Measurements from ENCODE around the gene SSB.
"Not testable (repeated sequence)": the region's sequence is repeated elsewhere in the genome, so short reads cannot be mapped to it uniquely, and the experiment has no call there.

The SSB gene

DNA sequence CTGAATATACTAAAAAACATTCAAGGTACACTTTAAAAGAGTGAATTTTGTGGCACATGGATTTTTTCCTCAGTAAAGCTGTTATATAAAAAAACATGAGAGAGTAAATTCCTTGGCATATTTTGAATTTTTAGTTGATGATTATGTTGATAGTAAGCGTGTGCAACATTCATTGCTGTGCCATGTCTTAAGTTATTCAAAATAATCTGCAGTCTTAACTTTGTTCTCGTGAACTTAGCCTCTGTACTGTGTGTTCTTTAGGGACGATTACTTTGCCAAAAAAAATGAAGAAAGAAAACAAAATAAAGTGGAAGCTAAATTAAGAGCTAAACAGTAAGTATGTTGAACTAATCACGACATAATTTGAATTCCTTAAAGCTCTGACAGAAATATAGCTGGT lies 9.6 kb downstream of the SSB start:
- Mint-ChIP-seq H3K9me3 (no peaks in the 10 kb centered on the region), H3K4me3 (no peak overlapping the region), H3K27me3 (no peaks in the 10 kb centered on the region), H3K4me1 (ENCODE audit: low read depth) (peaks cover 4% of the 10 kb centered on the region), H3K27ac (peak overlapping the region; percentile 52), H3K36me3 (ENCODE audit: low read depth) (peaks cover 88% of the 10 kb centered on the region)
- DNase-seq, result no peak

DNA sequence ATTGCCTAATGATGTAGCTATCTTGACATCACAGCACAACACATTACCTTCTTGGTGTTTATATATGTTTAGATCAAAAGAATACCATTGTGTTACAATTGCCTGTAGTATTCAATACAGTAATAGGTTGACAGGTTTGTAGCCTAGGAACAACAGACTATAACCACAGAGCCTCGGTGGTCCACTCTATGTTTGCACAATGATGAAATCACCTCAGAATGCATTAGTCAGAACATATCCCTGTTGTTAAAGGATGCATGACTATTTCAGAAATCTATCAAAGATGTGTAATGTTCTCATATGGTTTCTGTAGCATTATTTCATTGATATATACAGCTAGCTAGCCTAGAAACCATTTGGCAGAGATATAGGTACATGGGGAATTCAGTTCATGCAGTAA lies 17.2 kb downstream of the SSB start:
- no peak for DNase-seq

DNA sequence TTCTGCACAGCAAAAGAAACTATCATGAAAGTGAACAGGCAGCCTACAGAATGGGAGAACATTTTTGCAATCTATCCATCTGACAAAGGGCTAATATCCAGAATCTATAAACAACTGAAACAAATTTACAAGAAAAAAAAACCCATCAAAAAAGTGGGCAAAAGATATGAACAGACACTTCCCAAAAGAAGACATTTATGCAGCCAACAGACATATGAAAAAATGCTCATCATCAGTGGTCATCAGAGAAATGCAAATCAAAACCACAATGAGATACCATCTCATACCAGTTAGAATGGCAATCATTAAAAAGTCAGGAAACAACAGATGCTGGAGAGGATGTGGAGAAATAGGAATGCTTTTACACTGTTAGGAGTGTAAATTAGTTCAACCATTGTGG lies 18.3 kb downstream of the SSB start:
- DNase-seq, H3K9me3 Mint-ChIP-seq, H3K4me3 Mint-ChIP-seq, H3K27me3 Mint-ChIP-seq: not testable (repeated sequence)
- Mint-ChIP-seq H3K4me1 (ENCODE audit: low read depth) (peaks cover 43% of the 10 kb centered on the region), H3K36me3 (ENCODE audit: low read depth) (peaks cover 98% of the 10 kb centered on the region), H3K27ac (peak overlapping the region; percentile 17)

More for the DNA sequence above, 17.2 kb downstream of the SSB start:
- Mint-ChIP-seq H3K4me1 (ENCODE audit: low read depth) (peaks cover 35% of the 10 kb centered on the region), H3K27me3 (no peaks in the 10 kb centered on the region), H3K27ac (peak overlapping the region; percentile 68), H3K4me3 (no peak overlapping the region), H3K9me3 (peaks cover 5% of the 10 kb centered on the region), H3K36me3 (ENCODE audit: low read depth) (peaks cover 97% of the 10 kb centered on the region)

DNA sequence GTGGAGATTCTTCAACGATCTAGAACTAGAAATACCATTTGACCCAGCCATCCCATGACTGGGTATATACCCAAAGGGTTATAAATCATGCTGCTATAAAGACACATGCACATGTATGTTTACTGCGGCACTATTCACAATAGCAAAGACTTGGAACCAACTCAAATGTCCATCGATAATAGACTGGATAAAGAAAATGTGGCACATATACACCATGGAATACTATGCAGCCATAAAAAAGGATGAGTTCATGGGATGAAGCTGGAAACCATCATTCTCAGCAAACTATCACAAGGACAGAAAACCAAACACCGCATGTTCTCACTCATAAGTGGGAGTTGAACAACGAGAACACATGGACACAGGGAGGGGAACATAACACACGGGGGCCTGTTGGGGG lies 18.7 kb downstream of the SSB start:
- H3K27ac Mint-ChIP-seq, result peak overlapping the region; percentile 29
- not testable (repeated sequence) for H3K9me3 Mint-ChIP-seq, H3K27me3 Mint-ChIP-seq, H3K4me3 Mint-ChIP-seq, DNase-seq
- H3K4me1 Mint-ChIP-seq (ENCODE audit: low read depth), result peaks cover 46% of the 10 kb centered on the region
- H3K36me3 Mint-ChIP-seq (ENCODE audit: low read depth), result peaks cover 98% of the 10 kb centered on the region

DNA sequence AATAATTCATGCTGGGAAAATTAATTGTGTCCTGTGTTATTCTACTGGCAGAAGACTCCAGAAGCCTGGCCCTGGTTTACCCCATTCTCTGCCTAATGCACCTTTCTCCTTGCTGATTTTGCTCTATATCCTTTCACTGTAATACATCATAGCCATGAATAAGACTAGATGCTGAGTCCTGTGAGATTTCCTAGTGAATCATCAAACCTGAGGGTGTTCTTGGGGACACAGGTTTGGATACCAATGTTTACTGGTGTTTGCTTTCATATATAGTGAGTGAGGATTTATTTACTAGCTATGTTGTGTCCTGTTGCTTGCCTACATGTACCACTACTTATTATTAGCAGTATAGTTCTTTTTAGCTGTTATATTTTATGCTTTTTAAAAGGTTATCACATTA lies 19.6 kb downstream of the SSB start:
- Mint-ChIP-seq H3K27ac (no peak overlapping the region), H3K4me3 (no peak overlapping the region), H3K4me1 (ENCODE audit: low read depth) (peaks cover 55% of the 10 kb centered on the region), H3K27me3 (no peaks in the 10 kb centered on the region), H3K9me3 (peaks cover 5% of the 10 kb centered on the region), H3K36me3 (ENCODE audit: low read depth) (peaks cover 98% of the 10 kb centered on the region)
- DNase-seq, result no peak

DNA sequence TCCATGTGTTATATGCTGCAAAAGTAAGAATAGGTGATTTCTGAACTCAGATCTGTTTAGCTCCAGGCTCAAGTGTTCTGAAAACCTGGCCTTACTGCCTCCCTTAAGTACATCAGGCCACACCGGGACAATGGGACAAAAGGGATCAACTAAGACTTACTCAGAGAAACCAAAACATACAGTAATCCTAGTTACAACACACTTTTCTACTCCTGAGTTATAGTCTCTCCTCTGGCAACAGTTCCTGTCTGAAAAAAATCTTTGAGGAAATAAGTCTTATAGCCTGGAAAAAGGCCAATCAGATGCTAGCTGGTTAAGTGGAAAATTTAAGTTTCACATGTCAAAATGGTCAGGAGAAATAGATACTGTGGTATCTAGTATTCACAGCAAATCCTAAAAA lies 20.4 kb downstream of the SSB start:
- peaks cover 5% of the 10 kb centered on the region for H3K9me3 Mint-ChIP-seq
- H3K27me3 Mint-ChIP-seq, result no peaks in the 10 kb centered on the region
- peak overlapping the region; percentile 81 for H3K27ac Mint-ChIP-seq
- no peak overlapping the region for H3K4me3 Mint-ChIP-seq
- peaks cover 63% of the 10 kb centered on the region for H3K4me1 Mint-ChIP-seq (ENCODE audit: low read depth)
- no peak for DNase-seq
- peaks cover 97% of the 10 kb centered on the region for H3K36me3 Mint-ChIP-seq (ENCODE audit: low read depth)

DNA sequence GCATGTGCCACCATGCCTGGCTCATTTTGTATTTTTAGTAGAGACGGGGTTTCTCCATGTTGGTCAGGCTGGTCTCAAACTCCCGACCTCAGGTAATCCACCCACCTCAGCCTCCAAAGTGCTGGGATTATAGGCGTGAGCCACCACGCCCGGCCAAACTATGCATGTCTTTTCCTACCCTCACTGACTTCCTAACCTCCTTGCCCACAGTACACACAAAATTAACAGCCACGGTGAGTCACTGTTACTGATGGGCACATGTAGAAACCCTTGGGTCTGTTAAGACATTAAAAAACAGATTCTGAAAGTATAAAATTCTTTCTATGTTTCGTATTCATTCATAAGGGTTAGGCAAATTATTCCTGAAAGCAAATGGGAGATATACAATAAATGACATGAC lies 21.4 kb downstream of the SSB start:
- H3K4me3 Mint-ChIP-seq, H3K9me3 Mint-ChIP-seq, DNase-seq, H3K27me3 Mint-ChIP-seq: not testable (repeated sequence)
- H3K4me1 Mint-ChIP-seq (ENCODE audit: low read depth), result peaks cover 68% of the 10 kb centered on the region
- H3K27ac Mint-ChIP-seq, result peak overlapping the region; percentile 83
- peaks cover 93% of the 10 kb centered on the region for H3K36me3 Mint-ChIP-seq (ENCODE audit: low read depth)

DNA sequence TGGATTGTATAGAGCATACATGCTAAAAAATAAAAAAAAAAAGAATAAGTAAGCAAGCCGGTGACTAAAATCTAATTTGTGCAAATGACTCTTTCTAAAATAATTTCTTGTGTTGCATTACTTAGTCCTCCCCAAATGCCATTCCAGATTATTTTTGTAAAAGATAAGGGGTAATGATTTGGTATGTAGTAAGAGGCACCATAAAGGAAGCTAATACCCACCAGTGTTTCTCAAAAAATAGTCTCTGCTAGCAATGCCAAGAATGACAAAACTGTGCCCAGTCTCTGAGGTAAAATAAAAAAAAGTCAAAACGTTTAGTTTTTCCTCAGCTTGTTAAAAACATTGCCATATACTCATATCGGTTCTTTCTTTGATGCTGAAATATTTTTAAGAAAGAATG lies 23.4 kb downstream of the SSB start:
- Mint-ChIP-seq H3K27ac (no peak overlapping the region), H3K36me3 (ENCODE audit: low read depth) (peaks cover 74% of the 10 kb centered on the region)

DNA sequence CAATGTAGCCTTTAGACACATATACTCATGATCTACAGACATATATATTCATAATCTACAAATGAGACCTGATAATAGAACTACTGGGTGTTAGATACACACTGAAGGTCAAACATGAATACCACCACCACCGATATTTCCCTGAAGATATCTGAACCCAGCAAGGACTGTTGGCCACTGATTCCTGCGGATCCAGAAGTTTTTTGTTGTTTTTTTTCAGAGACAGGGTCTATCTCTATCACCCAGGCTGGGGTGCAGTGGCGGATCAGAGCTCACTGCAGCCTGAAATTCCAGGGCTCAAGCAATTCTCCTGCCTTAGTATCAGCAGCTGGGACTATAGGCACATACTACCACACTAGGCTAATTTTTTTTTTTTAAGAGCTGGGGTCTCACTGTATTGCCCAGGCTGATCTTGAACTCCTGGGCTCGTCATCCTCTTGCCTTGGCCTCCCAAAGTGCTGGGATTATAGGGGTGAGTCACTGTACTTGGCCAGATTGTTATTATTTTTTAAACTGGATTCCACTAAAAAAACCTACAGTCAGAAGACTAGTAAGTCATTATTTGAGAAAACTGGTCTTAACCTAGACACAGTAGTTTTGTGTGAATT lies 24.2 kb downstream of the SSB start:
- H3K27ac Mint-ChIP-seq, result peak overlapping the region; percentile 64
- peak overlapping the region; percentile 88 for H3K4me3 Mint-ChIP-seq
- no peaks in the 10 kb centered on the region for H3K27me3 Mint-ChIP-seq
- H3K9me3 Mint-ChIP-seq, result no peaks in the 10 kb centered on the region
- H3K36me3 Mint-ChIP-seq (ENCODE audit: low read depth), result peaks cover 68% of the 10 kb centered on the region
- no peak for DNase-seq
- H3K4me1 Mint-ChIP-seq (ENCODE audit: low read depth), result peaks cover 62% of the 10 kb centered on the region

More for the DNA sequence above, 23.4 kb downstream of the SSB start:
- no peak for DNase-seq
- Mint-ChIP-seq H3K4me1 (ENCODE audit: low read depth) (peaks cover 64% of the 10 kb centered on the region), H3K9me3 (peaks cover 4% of the 10 kb centered on the region), H3K27me3 (no peaks in the 10 kb centered on the region), H3K4me3 (peak overlapping the region; percentile 88)

DNA sequence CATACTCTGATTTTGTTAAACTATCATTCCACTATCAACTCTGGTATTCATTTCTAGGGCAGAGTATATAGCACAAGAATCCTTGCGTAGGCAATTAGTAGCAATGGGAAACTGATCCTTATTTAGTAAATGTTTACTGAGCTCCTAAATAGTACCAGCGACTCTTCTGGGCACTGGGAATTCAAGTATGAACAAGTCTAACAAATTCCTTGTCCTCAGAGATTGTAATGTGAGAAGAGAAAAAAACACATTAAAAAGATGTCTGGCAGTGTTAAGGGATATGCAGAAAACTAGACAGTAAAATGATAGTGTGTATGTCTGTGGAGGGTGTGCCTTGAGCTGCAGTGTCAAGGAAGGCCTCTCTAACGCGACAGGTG lies 25.3 kb downstream of the SSB start:
- no peaks in the 10 kb centered on the region for H3K27me3 Mint-ChIP-seq
- DNase-seq, result no peak
- H3K9me3 Mint-ChIP-seq, result no peaks in the 10 kb centered on the region
- H3K4me1 Mint-ChIP-seq (ENCODE audit: low read depth), result peaks cover 69% of the 10 kb centered on the region
- peak overlapping the region; percentile 90 for H3K27ac Mint-ChIP-seq
- peak overlapping the region; percentile 88 for H3K4me3 Mint-ChIP-seq
- H3K36me3 Mint-ChIP-seq (ENCODE audit: low read depth), result peaks cover 61% of the 10 kb centered on the region

DNA sequence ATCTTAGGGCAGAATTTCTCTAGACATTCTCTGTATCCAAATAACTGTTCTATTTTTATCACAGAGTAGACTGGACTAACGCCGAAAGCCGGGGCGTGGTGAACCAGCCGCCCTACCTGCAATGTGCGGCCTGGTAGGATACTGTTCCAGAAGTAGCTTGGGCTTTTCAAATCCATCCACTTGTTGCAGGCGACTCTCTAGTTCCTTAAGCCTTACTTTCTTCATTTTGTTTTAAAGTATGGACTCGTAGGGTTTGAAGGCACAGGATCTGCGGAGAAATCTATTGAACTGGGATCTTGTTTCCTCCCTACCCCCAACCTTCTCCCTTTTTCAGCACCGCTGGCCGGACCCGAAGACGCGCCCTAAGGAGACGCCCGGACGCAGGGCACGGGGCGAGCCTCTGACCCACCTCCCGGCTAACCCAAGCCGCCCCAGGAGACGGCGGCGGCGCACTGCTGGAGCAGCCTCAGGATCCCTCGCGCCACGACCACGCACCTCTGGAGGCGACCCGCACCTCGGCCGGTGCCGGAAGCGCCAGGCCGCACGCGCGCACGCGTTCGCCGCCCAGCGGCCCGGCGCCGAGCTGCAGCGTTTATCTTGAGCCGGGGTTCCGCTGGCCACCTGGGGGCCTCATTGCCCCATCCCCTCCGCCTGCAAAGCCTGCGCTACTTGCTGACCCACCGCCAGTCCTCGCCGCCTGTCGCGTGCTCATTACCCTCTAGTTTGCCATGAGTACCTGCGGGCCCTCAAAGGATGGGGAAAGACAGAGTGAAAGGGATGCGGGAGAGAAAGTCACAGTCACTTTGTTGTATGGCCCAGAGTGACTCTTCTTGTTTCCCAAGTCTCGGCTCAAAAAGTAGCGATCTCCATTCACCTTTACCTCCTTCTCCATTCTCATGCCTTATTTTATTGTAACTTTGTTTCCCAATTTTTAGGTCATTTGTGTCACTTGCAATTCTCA lies 26.0 kb downstream of the SSB start, which contains the start of gene METTL5:
Gene METTL5 (minus strand): TSS at position 533 of the 961 bp plus-strand sequence. CDS start 308 bp downstream, at position 225.
- peaks cover 66% of the 10 kb centered on the region for H3K4me1 Mint-ChIP-seq (ENCODE audit: low read depth)
- H3K9me3 Mint-ChIP-seq, result no peaks in the 10 kb centered on the region
- peak within 1 kb of the TSS; percentile 88 for H3K4me3 Mint-ChIP-seq
- H3K27ac Mint-ChIP-seq, result peak within 1 kb of the TSS; percentile 92
- peak; percentile 90 for DNase-seq
- peaks cover 55% of the 10 kb centered on the region for H3K36me3 Mint-ChIP-seq (ENCODE audit: low read depth)
- no peaks in the 10 kb centered on the region for H3K27me3 Mint-ChIP-seq

DNA sequence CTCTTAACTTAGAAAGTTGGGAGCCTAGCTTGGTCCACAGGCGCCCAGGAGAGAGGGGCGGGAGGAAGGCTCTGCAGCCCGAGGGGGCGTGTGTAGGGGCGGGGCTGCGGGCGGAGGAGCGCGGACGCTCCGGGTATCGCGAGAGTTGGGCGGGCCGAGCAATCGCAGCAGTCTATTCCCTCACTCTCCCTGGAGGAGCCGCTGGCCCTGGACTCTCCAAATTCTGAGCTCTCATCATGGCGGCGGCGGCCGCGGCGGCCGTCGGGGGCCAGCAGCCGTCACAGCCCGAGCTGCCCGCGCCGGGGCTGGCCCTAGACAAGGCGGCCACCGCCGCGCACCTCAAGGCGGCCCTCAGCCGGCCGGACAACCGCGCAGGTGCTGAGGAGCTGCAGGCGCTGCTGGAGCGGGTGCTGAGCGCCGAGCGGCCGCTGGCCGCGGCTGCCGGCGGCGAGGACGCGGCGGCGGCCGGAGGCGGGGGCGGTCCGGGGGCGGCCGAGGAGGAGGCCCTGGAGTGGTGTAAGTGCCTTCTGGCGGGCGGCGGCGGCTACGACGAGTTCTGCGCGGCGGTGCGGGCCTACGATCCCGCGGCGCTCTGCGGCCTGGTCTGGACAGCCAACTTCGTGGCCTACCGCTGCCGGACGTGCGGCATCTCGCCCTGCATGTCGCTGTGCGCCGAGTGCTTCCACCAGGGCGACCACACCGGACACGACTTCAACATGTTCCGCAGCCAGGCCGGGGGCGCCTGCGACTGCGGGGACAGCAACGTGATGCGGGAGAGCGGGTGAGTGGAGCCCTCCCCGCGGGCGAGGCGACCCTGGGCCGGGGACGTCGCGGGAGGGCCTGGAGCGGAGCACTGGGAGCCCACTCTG lies 28.8 kb downstream of the SSB start, which contains the start of gene UBR3:
Gene UBR3 (plus strand): TSS at position 183 of the 869 bp plus-strand sequence. CDS start 54 bp downstream, at position 237.
- H3K27ac Mint-ChIP-seq, result peak within 1 kb of the TSS; percentile 89
- H3K4me3 Mint-ChIP-seq, result peak within 1 kb of the TSS; percentile 87
- DNase-seq, result peak; percentile 93
- H3K36me3 Mint-ChIP-seq (ENCODE audit: low read depth), result peaks cover 42% of the 10 kb centered on the region
- no peaks in the 10 kb centered on the region for H3K27me3 Mint-ChIP-seq
- H3K4me1 Mint-ChIP-seq (ENCODE audit: low read depth), result peaks cover 63% of the 10 kb centered on the region
- no peaks in the 10 kb centered on the region for H3K9me3 Mint-ChIP-seq

DNA sequence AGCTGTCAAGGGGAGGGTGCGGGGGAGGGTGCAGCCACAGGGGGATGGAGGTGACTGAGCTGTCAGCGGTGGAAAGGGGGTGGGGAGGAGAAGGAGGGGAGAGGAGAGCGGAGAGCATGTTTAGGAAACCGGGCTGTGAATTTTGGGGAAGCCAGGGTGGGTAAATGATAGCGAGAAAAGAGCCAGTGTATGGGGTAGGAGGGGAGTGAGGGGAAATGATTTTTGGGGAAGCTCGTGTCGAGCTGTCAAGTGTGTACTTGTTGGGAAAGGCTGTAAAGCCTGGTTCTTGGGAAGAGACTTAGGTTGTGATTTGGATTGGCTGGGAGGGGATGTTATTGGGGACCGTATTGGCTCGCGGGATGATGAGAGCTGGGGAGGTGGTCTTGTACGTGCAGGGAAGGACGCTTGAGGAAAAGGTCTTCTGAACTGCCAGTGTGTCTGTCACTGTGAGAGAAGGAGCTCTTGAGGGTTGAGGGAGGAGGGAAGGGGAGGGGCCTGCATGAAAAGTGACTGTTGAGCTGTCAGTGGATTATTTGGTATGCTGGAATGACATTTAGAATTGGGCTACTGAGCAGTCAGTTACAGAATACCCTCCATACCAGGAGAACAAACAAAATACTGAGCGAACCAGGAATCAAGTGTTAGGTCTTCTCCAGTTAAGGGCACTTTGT lies 29.6 kb downstream of the SSB start:
- peaks cover 63% of the 10 kb centered on the region for H3K4me1 Mint-ChIP-seq (ENCODE audit: low read depth)
- peak overlapping the region; percentile 89 for H3K27ac Mint-ChIP-seq
- no peaks in the 10 kb centered on the region for H3K27me3 Mint-ChIP-seq
- H3K9me3 Mint-ChIP-seq, result no peaks in the 10 kb centered on the region
- H3K4me3 Mint-ChIP-seq, result peak overlapping the region; percentile 87
- H3K36me3 Mint-ChIP-seq (ENCODE audit: low read depth), result peaks cover 35% of the 10 kb centered on the region
- DNase-seq, result peak; percentile 56

DNA sequence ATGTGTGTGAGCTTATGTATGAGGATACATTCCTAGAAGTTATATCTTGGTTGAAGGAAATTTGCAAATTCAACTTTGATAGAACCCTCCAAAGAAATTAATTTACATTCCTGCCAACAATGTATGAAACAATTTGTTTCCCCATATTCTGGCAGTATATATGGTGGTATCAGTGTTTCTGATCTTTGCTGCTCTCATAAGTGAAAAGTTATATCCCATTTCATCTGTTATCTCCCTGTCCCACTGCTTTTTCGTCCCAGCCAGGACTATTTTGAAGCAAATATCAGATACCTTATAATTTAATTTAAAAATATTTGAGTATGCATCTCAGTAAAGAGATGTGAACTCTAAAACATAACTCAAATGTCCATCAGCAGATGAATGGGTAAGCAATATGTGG lies 35.7 kb downstream of the SSB start:
- Mint-ChIP-seq H3K4me3 (no peak overlapping the region), H3K4me1 (ENCODE audit: low read depth) (peaks cover 65% of the 10 kb centered on the region), H3K27me3 (no peaks in the 10 kb centered on the region), H3K9me3 (no peaks in the 10 kb centered on the region), H3K36me3 (ENCODE audit: low read depth) (peaks cover 19% of the 10 kb centered on the region), H3K27ac (no peak overlapping the region)
- no peak for DNase-seq
